ENCODE measurements around the gene SUMO1. TPM values are rescaled to one million over a fixed set of nuclear protein-coding genes. Genes with fewer than 3 reads are reported as not detected.
A peak's percentile ranks its signal among the peaks of the same experiment; 100 is the strongest.

The SUMO1 gene
- polyA plus RNA-seq, 3 donors, result 30.4 to 159 (median 156) TPM

GRCh38 chr2:202201220-202202160 is 36.9 kb downstream of the SUMO1 start:
- Mint-ChIP-seq H3K4me1 (peaks cover 6% of the 10 kb centered on the region), H3K27ac (no peak overlapping the region), H3K27me3 (ENCODE audit: low read depth in 3 of 3) (peaks cover 0 to 3% (median 0%) of the 10 kb centered on the region in 3 donors), H3K36me3 (peaks cover 13 to 20% of the 10 kb centered on the region in 2 donors), H3K9me3 (peaks cover 0 to 5% (median 0%) of the 10 kb centered on the region in 7 donors), H3K4me3 (no peak overlapping the region)
- intact Hi-C loops (cut with micrococcal nuclease), result no loop called here
- H4K20me1 ChIP-seq (ENCODE audit: insufficient read depth, low read length), result no peaks in the 10 kb centered on the region
- TF ChIP-seq CTCF (IDR thresholded peaks at IDR 0.05), result no peak
- H3K4me3 ChIP-seq (replicated peaks in 1 of 3; ENCODE audit: low read depth in 2 of 3, low read length in 3 of 3), result no peak overlapping the region
- H3K27ac ChIP-seq (ENCODE audit: low read depth in 1 of 2, low read length in 2 of 2), result no peak overlapping the region
- no peak overlapping the region for H3K9ac ChIP-seq (ENCODE audit: insufficient read depth, low read length, poor library complexity, severe bottlenecking)
- no peaks in the 10 kb centered on the region for H3K9me3 ChIP-seq (replicated peaks in 1 of 2; ENCODE audit: control insufficient read depth in 1 of 2, insufficient read depth in 1 of 2, low read length in 2 of 2)
- H3K4me2 ChIP-seq (replicated peaks; ENCODE audit: extremely low read depth, low read length, poor library complexity, severe bottlenecking), result no peak overlapping the region
- H3K36me3 ChIP-seq (replicated peaks in 1 of 2; ENCODE audit: control insufficient read depth in 1 of 2, insufficient read depth in 2 of 2, low read length in 2 of 2), result peaks cover 10 to 19% of the 10 kb centered on the region in 2 donors
- no peaks in the 10 kb centered on the region for H3K79me2 ChIP-seq (ENCODE audit: insufficient read depth, low read length)
- H3K4me1 ChIP-seq (ENCODE audit: control insufficient read depth in 1 of 2, insufficient read depth in 2 of 2, low read length in 2 of 2), result peaks cover 5 to 6% of the 10 kb centered on the region in 2 donors
- no peak overlapping the region for H2AFZ ChIP-seq (ENCODE audit: insufficient read depth, low read depth, low read length, poor library complexity, severe bottlenecking)
- H3K27me3 ChIP-seq (ENCODE audit: control insufficient read depth in 2 of 2, insufficient read depth in 2 of 2, low read length in 2 of 2), result no peaks in the 10 kb centered on the region
- 97% methylated on average over 11 of the region's 21 CpGs for WGBS (ENCODE audit: insufficient coverage)
- peak in 2 of 3 donors; percentile 9 to 20 for DNase-seq

- peaks cover 0 to 3% (median 0%) of the 10 kb centered on the region in 3 donors for H3K27me3 Mint-ChIP-seq (ENCODE audit: low read depth in 3 of 3)
- H3K9me3 Mint-ChIP-seq, result peaks cover 0 to 5% (median 0%) of the 10 kb centered on the region in 7 donors
- no peak overlapping the region for H3K9ac ChIP-seq (ENCODE audit: insufficient read depth, low read length, poor library complexity, severe bottlenecking)
- H3K36me3 ChIP-seq (replicated peaks in 1 of 2; ENCODE audit: control insufficient read depth in 1 of 2, insufficient read depth in 2 of 2, low read length in 2 of 2), result no peaks in the 10 kb centered on the region
- H3K4me2 ChIP-seq (replicated peaks; ENCODE audit: extremely low read depth, low read length, poor library complexity, severe bottlenecking), result peak overlapping the region; percentile 6
- WGBS (ENCODE audit: insufficient coverage), result 0% methylated on average over 4 of the region's 6 CpGs
- no peaks in the 10 kb centered on the region for H3K79me2 ChIP-seq (ENCODE audit: insufficient read depth, low read length)
- H3K27ac Mint-ChIP-seq, result peak overlapping the region in 1 of 7 donors; percentile 70
- no peaks in the 10 kb centered on the region for H3K36me3 Mint-ChIP-seq
- peak overlapping the region in 1 of 2 donors; percentile 13 for H3K4me3 Mint-ChIP-seq
- no peaks in the 10 kb centered on the region for H4K20me1 ChIP-seq (ENCODE audit: insufficient read depth, low read length)
- intact Hi-C loops (cut with micrococcal nuclease), result no loop called here
- no peak overlapping the region for H3K4me3 ChIP-seq (replicated peaks in 1 of 3; ENCODE audit: low read depth in 2 of 3, low read length in 3 of 3)
- no peaks in the 10 kb centered on the region for H3K9me3 ChIP-seq (replicated peaks in 1 of 2; ENCODE audit: control insufficient read depth in 1 of 2, insufficient read depth in 1 of 2, low read length in 2 of 2)
- no peak for TF ChIP-seq CTCF (IDR thresholded peaks at IDR 0.05)
- H3K4me1 Mint-ChIP-seq, result peaks cover 8% of the 10 kb centered on the region
- no peak overlapping the region for H3K27ac ChIP-seq (ENCODE audit: low read depth in 1 of 2, low read length in 2 of 2)
- DNase-seq, result peak in 2 of 3 donors; percentile 12 to 15
- peaks cover 5 to 6% of the 10 kb centered on the region in 2 donors for H3K4me1 ChIP-seq (ENCODE audit: control insufficient read depth in 1 of 2, insufficient read depth in 2 of 2, low read length in 2 of 2)
- no peaks in the 10 kb centered on the region for H3K27me3 ChIP-seq (ENCODE audit: control insufficient read depth in 2 of 2, insufficient read depth in 2 of 2, low read length in 2 of 2)
- no peak overlapping the region for H2AFZ ChIP-seq (ENCODE audit: insufficient read depth, low read depth, low read length, poor library complexity, severe bottlenecking)
Observed at GRCh38 chr2:202196727-202197126, 41.7 kb downstream of the SUMO1 start.
